Neutrophil (primary cell): Measurements from ENCODE around the gene HOXD13.

Experiments
- H3K27ac ChIP-seq: fragments of 200-600 bp; sonication (generic); 2 replicates; pipeline ENCODE4 v1.5.1; 2016; ENCODE audit warnings: mild to moderate bottlenecking, moderate library complexity
- H3K27me3 ChIP-seq: fragments of 200-600 bp; sonication (generic); 2 replicates; pipeline ENCODE4 v1.6.0; 2016; ENCODE audit warnings: mild to moderate bottlenecking
- H3K36me3 ChIP-seq: fragments of 200-600 bp; sonication (generic); 2 replicates; pipeline ENCODE4 v1.5.1; 2017
- H3K4me1 ChIP-seq, 2 experiments: fragments of 200-600 bp in 1 of 2; sonication (generic) in 1 of 2; 1 replicate in 1 of 2; 2 replicates in 1 of 2; pipeline versions ENCODE4 v1.5.1 to v1.6.1; 2013 to 2016; ENCODE audit warnings: low read depth in 1 of 2, low read length in 1 of 2, mild to moderate bottlenecking in 1 of 2, moderate library complexity in 1 of 2; ENCODE audit not compliant: control insufficient read depth in 1 of 2, insufficient read depth in 1 of 2
- H3K4me3 ChIP-seq, 2 experiments: fragments of 200-600 bp in 1 of 2; sonication (generic) in 1 of 2; 1 replicate in 1 of 2; 2 replicates in 1 of 2; pipeline ENCODE4 v1.5.1; 2013 to 2016; ENCODE audit warnings: low read depth in 1 of 2, low read length in 1 of 2, mild to moderate bottlenecking in 1 of 2, moderate library complexity in 1 of 2
- H3K9me3 ChIP-seq: fragments of 200-600 bp; sonication (generic); 2 replicates; pipeline ENCODE4 v1.5.1; 2016
- CTCF ChIP-seq: fragments of 200-600 bp; sonication (generic); IDR thresholded peaks from 2 replicates; pipeline ENCODE4 v1.5.1; 2016; ENCODE audit warnings: antibody characterized with exemption

HOXD13 gene

GRCh38 chr2:176109192-176109901 lies 16.8 kb downstream of the HOXD13 start:
- no peak for TF ChIP-seq CTCF
- no peaks in the 10 kb centered on the region for H3K36me3 ChIP-seq
- no peaks in the 10 kb centered on the region for H3K9me3 ChIP-seq
- H3K4me1 ChIP-seq, result peaks cover 9 to 20% of the 10 kb centered on the region in 2 experiments
- H3K27me3 ChIP-seq, result peaks cover 100% of the 10 kb centered on the region
- no peak overlapping the region for H3K4me3 ChIP-seq
- H3K27ac ChIP-seq, result no peak overlapping the region

- peaks cover 100% of the 10 kb centered on the region for H3K27me3 ChIP-seq
- H3K4me3 ChIP-seq, result no peak overlapping the region
- no peaks in the 10 kb centered on the region for H3K36me3 ChIP-seq
- no peaks in the 10 kb centered on the region for H3K9me3 ChIP-seq
- H3K27ac ChIP-seq, result no peak overlapping the region
- peaks cover 9 to 14% of the 10 kb centered on the region in 2 experiments for H3K4me1 ChIP-seq
- no peak for TF ChIP-seq CTCF
Measured at GRCh38 chr2:176109946-176110345, 17.4 kb downstream of the HOXD13 start.

GRCh38 chr2:176110415-176111308 lies 18.1 kb downstream of the HOXD13 start:
- TF ChIP-seq CTCF, result no peak
- Histone ChIP-seq H3K4me1 (peaks cover 9 to 14% of the 10 kb centered on the region in 2 experiments), H3K9me3 (no peaks in the 10 kb centered on the region), H3K4me3 (no peak overlapping the region), H3K27me3 (peaks cover 100% of the 10 kb centered on the region), H3K36me3 (no peaks in the 10 kb centered on the region), H3K27ac (no peak overlapping the region)

GRCh38 chr2:176111309-176111663 lies 18.8 kb downstream of the HOXD13 start:
- peaks cover 9 to 14% of the 10 kb centered on the region in 2 experiments for H3K4me1 ChIP-seq
- TF ChIP-seq CTCF, result no peak
- H3K36me3 ChIP-seq, result no peaks in the 10 kb centered on the region
- no peak overlapping the region for H3K4me3 ChIP-seq
- peaks cover 100% of the 10 kb centered on the region for H3K27me3 ChIP-seq
- H3K27ac ChIP-seq, result no peak overlapping the region
- H3K9me3 ChIP-seq, result no peaks in the 10 kb centered on the region

- H3K9me3 ChIP-seq, result no peaks in the 10 kb centered on the region
- H3K4me3 ChIP-seq, result no peak overlapping the region
- peaks cover 100% of the 10 kb centered on the region for H3K27me3 ChIP-seq
- H3K4me1 ChIP-seq, result peaks cover 4 to 8% of the 10 kb centered on the region in 2 experiments
- no peaks in the 10 kb centered on the region for H3K36me3 ChIP-seq
- TF ChIP-seq CTCF, result no peak
- H3K27ac ChIP-seq, result no peak overlapping the region
Measured at GRCh38 chr2:176111846-176112374, 19.4 kb downstream of the HOXD13 start.
